ENCODE measurements around the gene TARM1.

The TARM1 gene

DNA sequence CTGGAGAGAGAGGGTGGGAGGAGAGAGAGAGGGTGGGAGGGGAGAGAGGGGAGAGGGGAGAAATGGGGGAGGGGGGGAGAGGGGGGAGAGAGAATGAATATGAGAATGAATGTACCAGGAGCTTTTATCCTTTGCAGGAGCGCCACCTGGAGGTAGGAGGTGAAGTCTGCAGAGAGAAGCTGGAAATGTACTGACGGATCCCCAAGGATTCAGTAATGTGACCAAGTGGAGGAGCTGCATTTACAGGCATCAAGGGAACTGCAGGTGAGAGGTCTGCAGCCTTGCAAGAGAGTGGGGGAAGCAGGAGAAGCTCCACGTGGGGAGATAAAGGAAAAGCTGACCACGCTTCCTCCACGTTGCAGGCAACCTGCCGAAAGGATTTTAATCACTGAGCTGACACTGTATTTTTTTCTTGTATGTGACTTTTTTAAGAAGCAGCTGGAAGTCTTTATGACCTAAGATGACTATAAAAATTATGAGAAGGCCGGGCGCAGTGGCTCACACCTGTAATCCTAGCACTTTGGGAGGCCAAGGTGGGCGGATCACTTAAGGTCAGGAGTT lies 51.2 kb downstream of the TARM1 start:
- peak in 1 of 2 experiments; percentile 59 for DNase-seq

DNA sequence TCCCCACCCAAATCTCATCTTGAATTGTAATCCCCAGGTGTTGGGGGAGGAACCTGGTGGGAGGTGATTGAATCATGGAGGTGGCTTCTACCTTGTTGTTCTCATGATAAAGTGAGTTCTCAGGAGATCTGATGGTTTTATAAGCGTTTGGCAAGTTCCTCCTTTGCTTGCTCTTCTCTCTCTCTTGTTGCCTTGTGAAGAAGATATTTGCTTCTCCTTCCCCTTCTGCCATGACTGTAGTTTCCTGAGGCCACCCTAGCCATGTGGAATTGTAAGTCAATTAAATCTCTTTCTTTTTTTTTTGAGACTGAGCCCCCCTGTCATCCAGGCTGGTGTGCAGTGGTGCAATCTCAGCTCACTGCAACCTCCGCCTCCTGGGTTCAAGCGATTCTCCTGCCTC lies 51.9 kb downstream of the TARM1 start:
- DNase-seq, result no peak

DNA sequence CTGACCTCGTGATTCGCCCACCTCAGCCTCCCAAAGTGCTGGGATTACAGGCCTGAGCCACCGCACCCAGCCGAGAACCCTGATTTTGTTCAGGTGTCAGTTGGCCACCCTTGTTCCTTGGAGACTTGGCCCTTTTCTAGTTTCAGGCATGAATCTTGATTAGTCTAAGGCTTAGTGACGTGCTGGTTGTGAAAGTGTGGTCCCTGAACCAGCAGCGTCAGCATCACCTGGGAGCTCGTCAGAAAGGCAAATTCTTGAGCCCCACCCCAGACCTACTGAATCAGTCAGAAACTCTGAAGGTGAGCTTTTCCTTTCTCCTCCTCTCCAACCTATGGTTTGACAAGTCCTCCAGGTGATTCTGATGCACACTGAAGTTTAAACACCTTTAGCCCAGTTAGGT lies 54.5 kb downstream of the TARM1 start:
- no peak for DNase-seq

DNA sequence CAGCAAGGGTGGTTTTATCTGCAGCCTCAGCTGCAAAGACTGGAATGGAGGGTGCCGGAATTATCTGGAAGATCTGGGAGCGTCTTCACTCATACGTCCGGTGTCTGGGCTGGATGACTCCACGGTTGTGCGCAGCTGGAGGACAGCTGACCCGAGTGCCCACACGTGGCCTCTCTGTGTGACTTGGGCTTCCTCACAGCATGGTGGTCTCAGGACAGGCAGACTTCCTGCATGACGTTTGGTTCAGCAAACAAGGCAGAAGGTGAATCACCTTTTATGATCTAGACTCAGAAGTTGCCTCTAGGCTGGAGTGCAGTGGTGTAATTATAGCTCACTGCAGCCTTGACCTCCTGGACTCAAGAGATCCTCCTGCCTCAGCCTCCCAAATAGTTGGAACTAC lies 56.5 kb downstream of the TARM1 start:
- DNase-seq, result no peak

DNA sequence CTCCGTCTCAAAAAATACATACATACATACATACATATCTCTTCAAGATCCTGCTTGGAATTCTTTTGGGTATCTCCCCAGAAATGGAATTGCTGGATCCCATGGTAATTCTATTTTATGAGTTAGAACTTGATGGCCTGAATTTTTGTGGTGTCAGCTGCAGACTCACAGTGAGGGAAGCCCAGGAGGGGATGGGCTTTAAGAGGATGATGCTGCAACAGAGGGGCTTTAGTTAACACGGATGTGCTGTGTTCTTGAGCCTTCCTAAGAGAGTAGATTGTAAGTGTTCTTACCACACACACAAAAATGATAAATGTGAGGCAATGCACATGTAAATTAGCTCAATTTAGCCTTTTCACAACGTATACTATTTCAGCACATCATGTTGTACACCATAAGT lies 58.0 kb downstream of the TARM1 start:
- no peak for DNase-seq

DNA sequence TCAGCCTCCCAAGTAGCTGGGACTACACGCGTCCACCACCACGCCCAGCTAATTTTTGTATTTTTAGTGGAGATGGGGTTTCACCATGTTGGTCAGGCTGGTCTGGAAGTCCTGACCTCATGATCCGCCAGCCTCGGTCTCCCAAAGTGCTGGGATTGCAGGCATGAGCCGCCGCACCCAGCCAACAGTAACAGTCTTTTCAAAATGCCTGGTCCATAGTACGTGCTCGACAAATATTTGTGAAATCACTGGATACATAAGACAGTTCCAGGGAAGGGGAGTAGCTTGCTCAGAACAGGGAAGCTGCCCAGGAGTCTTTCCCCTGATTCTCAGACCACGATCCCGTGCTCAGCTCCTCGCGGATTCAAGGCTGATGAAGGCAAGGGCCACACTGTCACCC lies 59.2 kb downstream of the TARM1 start:
- no peak for DNase-seq

DNA sequence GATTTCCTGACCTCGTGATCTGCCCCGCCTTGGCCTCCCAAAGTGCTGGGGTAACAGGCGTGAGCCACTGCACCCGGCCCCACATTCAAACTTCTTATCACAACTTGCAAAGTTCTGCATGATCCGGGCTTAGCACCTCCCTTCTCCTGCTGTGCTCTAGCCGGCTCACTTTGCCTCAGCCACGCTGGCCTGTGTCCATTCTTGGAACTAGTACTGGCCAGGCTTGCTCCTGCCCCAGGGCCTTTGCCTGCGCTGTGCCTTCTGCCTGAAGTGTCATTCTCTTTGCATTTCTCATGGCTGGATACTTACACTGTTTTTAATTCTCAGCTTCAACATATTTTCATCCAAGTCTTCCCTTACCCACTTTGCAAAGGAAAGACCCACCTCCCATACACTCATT lies 59.8 kb downstream of the TARM1 start:
- DNase-seq, result no peak

All from SW 1271 (cell line).